Central memory CD8-positive, alpha-beta T cell (primary cell): ENCODE measurements around the gene PRKAG2.

Source experiments
- ATAC-seq: fragments of 150-1000 bp; cut with Tn5 transposase; replicated peaks from 2 replicates; pipeline ENCODE4 v1.10.0; 2022; ENCODE audit warnings: mild to moderate bottlenecking, moderate FRiP score, moderate number of reproducible peaks; ENCODE audit not compliant: poor library complexity, severe bottlenecking; ENCODE audit errors: extremely low read depth
- DNase-seq, 2 donors: peaks; one replicate each; pipeline ENCODE4 v3.0.0; 2021; ENCODE audit warnings: low spot score in 2 of 2
- H3K27ac Mint-ChIP-seq: one replicate; pipeline ENCODE4 v1.8.0; 2022; ENCODE audit warnings: low read depth, mild to moderate bottlenecking, moderate library complexity, mixed read lengths
- H3K27me3 Mint-ChIP-seq: one replicate; pipeline ENCODE4 v1.8.0; 2022; ENCODE audit warnings: mixed read lengths
- H3K36me3 Mint-ChIP-seq: one replicate; pipeline ENCODE4 v1.8.0; 2022; ENCODE audit warnings: mild to moderate bottlenecking, moderate library complexity, mixed read lengths; ENCODE audit not compliant: insufficient read depth
- H3K4me1 Mint-ChIP-seq: one replicate; pipeline ENCODE4 v1.8.0; 2022; ENCODE audit warnings: mixed read lengths
- H3K4me3 Mint-ChIP-seq: one replicate; pipeline ENCODE4 v1.8.0; 2022; ENCODE audit warnings: mild to moderate bottlenecking, moderate library complexity, mixed read lengths
- H3K9me3 Mint-ChIP-seq: one replicate; pipeline ENCODE4 v1.8.0; 2022; ENCODE audit warnings: mixed read lengths

Gene PRKAG2

GRCh38 chr7:151629713-151630272, 247.1 kb downstream of the PRKAG2 start:
- ATAC-seq (no peak), DNase-seq (no peak)
- Mint-ChIP-seq H3K36me3 (peaks cover 7% of the 10 kb centered on the region), H3K9me3 (no peaks in the 10 kb centered on the region), H3K4me1 (peaks cover 57% of the 10 kb centered on the region), H3K27ac (no peak overlapping the region), H3K27me3 (no peaks in the 10 kb centered on the region), H3K4me3 (no peak overlapping the region)

- H3K9me3 Mint-ChIP-seq, result no peaks in the 10 kb centered on the region
- ATAC-seq (no peak), DNase-seq (no peak)
- no peak overlapping the region for H3K4me3 Mint-ChIP-seq
- no peaks in the 10 kb centered on the region for H3K27me3 Mint-ChIP-seq
- H3K36me3 Mint-ChIP-seq, result peaks cover 7% of the 10 kb centered on the region
- H3K27ac Mint-ChIP-seq, result no peak overlapping the region
- H3K4me1 Mint-ChIP-seq, result peaks cover 64% of the 10 kb centered on the region
Measured at GRCh38 chr7:151628846-151629604, 247.9 kb downstream of the PRKAG2 start.

- Mint-ChIP-seq H3K27ac (no peak overlapping the region), H3K4me1 (peaks cover 59% of the 10 kb centered on the region), H3K4me3 (no peak overlapping the region), H3K27me3 (no peaks in the 10 kb centered on the region), H3K36me3 (peaks cover 1% of the 10 kb centered on the region), H3K9me3 (no peaks in the 10 kb centered on the region)
- DNase-seq, result no peak
- no peak for ATAC-seq
Measured at GRCh38 chr7:151626422-151627115, 250.3 kb downstream of the PRKAG2 start.

- ATAC-seq, result no peak
- H3K4me1 Mint-ChIP-seq, result peaks cover 49% of the 10 kb centered on the region
- peaks cover 4% of the 10 kb centered on the region for H3K36me3 Mint-ChIP-seq
- H3K4me3 Mint-ChIP-seq, result no peak overlapping the region
- DNase-seq, result no peak
- H3K27ac Mint-ChIP-seq, result peak overlapping the region; percentile 45
- H3K27me3 Mint-ChIP-seq, result no peaks in the 10 kb centered on the region
- no peaks in the 10 kb centered on the region for H3K9me3 Mint-ChIP-seq
Measured at GRCh38 chr7:151625606-151626005, 251.3 kb downstream of the PRKAG2 start.

GRCh38 chr7:151624246-151624928, 252.5 kb downstream of the PRKAG2 start:
- peak overlapping the region; percentile 45 for H3K27ac Mint-ChIP-seq
- DNase-seq (peak in 1 of 2 donors; percentile 15), ATAC-seq (peak; percentile 68)
- no peaks in the 10 kb centered on the region for H3K9me3 Mint-ChIP-seq
- peaks cover 41% of the 10 kb centered on the region for H3K4me1 Mint-ChIP-seq
- peaks cover 7% of the 10 kb centered on the region for H3K36me3 Mint-ChIP-seq
- no peaks in the 10 kb centered on the region for H3K27me3 Mint-ChIP-seq
- no peak overlapping the region for H3K4me3 Mint-ChIP-seq

- H3K4me1 Mint-ChIP-seq, result peaks cover 38% of the 10 kb centered on the region
- ATAC-seq, result no peak
- DNase-seq, result no peak
- H3K36me3 Mint-ChIP-seq, result peaks cover 8% of the 10 kb centered on the region
- peak overlapping the region; percentile 36 for H3K27ac Mint-ChIP-seq
- H3K9me3 Mint-ChIP-seq, result no peaks in the 10 kb centered on the region
- H3K4me3 Mint-ChIP-seq, result no peak overlapping the region
- no peaks in the 10 kb centered on the region for H3K27me3 Mint-ChIP-seq
Measured at GRCh38 chr7:151623766-151624165, 253.1 kb downstream of the PRKAG2 start.

GRCh38 chr7:151621961-151622360, 255.0 kb downstream of the PRKAG2 start:
- ATAC-seq (no peak), DNase-seq (no peak)
- Mint-ChIP-seq H3K36me3 (peaks cover 8% of the 10 kb centered on the region), H3K4me3 (no peak overlapping the region), H3K9me3 (no peaks in the 10 kb centered on the region), H3K27me3 (no peaks in the 10 kb centered on the region), H3K27ac (no peak overlapping the region), H3K4me1 (peaks cover 35% of the 10 kb centered on the region)

GRCh38 chr7:151616443-151617213, 260.3 kb downstream of the PRKAG2 start:
- no peak for DNase-seq
- ATAC-seq, result no peak
- Mint-ChIP-seq H3K4me3 (no peak overlapping the region), H3K4me1 (peaks cover 26% of the 10 kb centered on the region), H3K9me3 (no peaks in the 10 kb centered on the region), H3K36me3 (peaks cover 9% of the 10 kb centered on the region), H3K27me3 (no peaks in the 10 kb centered on the region), H3K27ac (no peak overlapping the region)

GRCh38 chr7:151615784-151616183, 261.1 kb downstream of the PRKAG2 start:
- ATAC-seq (no peak), DNase-seq (no peak)
- peaks cover 26% of the 10 kb centered on the region for H3K4me1 Mint-ChIP-seq
- H3K4me3 Mint-ChIP-seq, result no peak overlapping the region
- H3K36me3 Mint-ChIP-seq, result peaks cover 10% of the 10 kb centered on the region
- H3K9me3 Mint-ChIP-seq, result no peaks in the 10 kb centered on the region
- no peaks in the 10 kb centered on the region for H3K27me3 Mint-ChIP-seq
- no peak overlapping the region for H3K27ac Mint-ChIP-seq

- DNase-seq, result no peak
- Mint-ChIP-seq H3K27me3 (no peaks in the 10 kb centered on the region), H3K36me3 (peaks cover 13% of the 10 kb centered on the region), H3K4me3 (no peak overlapping the region), H3K4me1 (peaks cover 26% of the 10 kb centered on the region), H3K27ac (no peak overlapping the region), H3K9me3 (no peaks in the 10 kb centered on the region)
- ATAC-seq, result no peak
Measured at GRCh38 chr7:151615058-151615457, 261.9 kb downstream of the PRKAG2 start.

GRCh38 chr7:151614019-151614418, 262.9 kb downstream of the PRKAG2 start:
- no peak overlapping the region for H3K4me3 Mint-ChIP-seq
- DNase-seq (no peak), ATAC-seq (no peak)
- H3K27ac Mint-ChIP-seq, result no peak overlapping the region
- no peaks in the 10 kb centered on the region for H3K27me3 Mint-ChIP-seq
- peaks cover 26% of the 10 kb centered on the region for H3K4me1 Mint-ChIP-seq
- H3K9me3 Mint-ChIP-seq, result no peaks in the 10 kb centered on the region
- H3K36me3 Mint-ChIP-seq, result peaks cover 11% of the 10 kb centered on the region

GRCh38 chr7:151611878-151612277, 265.0 kb downstream of the PRKAG2 start:
- Mint-ChIP-seq H3K4me1 (peaks cover 38% of the 10 kb centered on the region), H3K27ac (no peak overlapping the region), H3K27me3 (no peaks in the 10 kb centered on the region), H3K4me3 (no peak overlapping the region), H3K9me3 (no peaks in the 10 kb centered on the region), H3K36me3 (peaks cover 11% of the 10 kb centered on the region)
- DNase-seq, result no peak
- no peak for ATAC-seq
